ENCODE results near the gene FSTL4.

- TF ChIP-seq POLR2A (IDR thresholded peaks at IDR 0.05): no peak
- no peak for TF ChIP-seq CTCF (IDR thresholded peaks at IDR 0.05)
These were observed 130.3 kb downstream of the FSTL4 start for GRCh38 chr5:133482028-133482427.
